GM18517 (cell line): Measurements from ENCODE around the gene CHTOP.
"Not testable (repeated sequence)": the region's sequence is repeated elsewhere in the genome, so short reads cannot be mapped to it uniquely, and the experiment has no call there.

ENCODE experiments used
- ATAC-seq: cut with Tn5 transposase; IDR thresholded peaks from one replicate; pipeline ENCODE4 v1.9.1; 2021; ENCODE audit warnings: mild to moderate bottlenecking, moderate library complexity; ENCODE audit not compliant: unreplicated experiment

The CHTOP gene

GRCh38 chr1:153631047-153632022 lies 2.5 kb upstream of the CHTOP start:
- ATAC-seq, result no peak

- no peak for ATAC-seq
Observed at GRCh38 chr1:153633161-153633753, 609 bp upstream of the CHTOP start.

DNA sequence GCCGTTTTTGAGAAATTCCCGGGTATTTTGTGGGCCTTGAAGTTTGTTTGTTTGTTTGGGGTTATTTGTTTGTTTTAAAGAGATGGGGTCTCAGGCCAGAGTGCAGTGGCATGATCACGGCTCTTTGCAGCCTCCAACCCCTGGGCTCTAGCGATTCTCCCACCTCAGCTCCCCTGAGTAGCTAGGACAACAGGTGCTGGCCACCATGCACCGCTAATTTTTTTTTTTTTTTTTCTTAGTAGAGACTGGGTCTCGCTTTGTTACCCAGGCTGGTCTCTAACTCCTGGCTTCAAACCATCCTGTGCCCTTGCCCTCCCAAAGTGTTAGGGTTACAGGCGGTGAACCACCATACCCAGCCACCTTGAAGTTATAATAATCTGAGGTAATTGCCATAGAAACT lies 2.0 kb downstream of the CHTOP start:
- ATAC-seq, result no peak

DNA sequence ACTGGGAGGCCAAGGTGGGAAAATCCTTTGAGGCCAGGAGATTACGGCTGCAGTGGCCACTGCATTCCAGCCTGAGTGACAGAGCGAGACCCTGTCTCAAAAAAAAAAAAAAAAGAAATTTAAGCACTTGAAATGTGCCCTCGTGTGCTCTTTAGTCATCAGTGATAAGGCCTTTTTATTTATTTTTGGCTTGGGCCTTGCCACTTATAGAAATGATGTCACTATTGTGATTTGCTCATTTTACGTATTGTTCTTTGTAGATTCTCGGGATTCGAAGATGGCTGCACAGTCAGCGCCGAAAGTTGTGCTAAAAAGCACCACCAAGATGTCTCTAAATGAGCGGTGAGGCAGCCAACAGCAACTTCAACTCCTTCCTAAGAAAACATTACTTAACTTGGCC lies 2.4 kb downstream of the CHTOP start:
- no peak for ATAC-seq

- no peak for ATAC-seq
Observed at GRCh38 chr1:153638261-153638660, 4.4 kb downstream of the CHTOP start.

DNA sequence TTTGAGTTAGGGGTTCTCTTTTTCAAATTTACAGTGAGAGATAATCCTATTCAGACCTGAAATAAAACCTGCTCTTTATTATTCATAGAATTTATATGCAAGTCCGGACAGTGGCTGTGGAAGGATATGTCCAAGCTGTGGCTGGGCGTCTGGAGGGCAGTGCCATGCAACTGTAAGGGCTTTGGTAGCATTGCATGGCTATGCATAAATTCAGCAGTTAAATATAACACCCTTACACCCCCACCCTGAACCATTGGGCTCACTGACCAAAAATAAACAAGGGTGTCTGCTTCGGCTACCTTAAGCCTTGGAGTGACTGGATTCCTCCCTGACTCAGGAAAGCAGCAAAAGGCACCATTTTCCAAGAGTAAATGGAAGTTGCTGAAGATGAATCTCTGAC lies 5.4 kb downstream of the CHTOP start:
- no peak for ATAC-seq

DNA sequence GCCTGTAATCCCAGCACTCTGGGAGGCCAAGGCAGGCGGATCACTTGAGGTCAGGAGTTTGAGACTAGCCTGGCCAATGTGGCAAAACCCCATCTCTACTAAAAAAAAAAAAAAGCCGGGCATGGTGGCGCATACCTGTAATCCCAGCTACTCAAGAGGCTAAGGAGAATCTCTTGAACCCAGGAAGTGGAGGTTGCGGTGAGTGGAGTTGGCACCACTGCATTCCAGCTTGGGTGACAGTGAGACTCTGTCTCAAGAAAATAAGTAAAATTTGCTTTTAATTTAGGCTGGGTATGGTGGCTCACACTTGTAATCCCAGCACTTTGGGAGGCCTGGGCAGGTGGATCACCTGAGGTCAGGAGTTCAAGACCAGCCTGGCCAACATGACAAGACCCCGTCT lies 6.3 kb downstream of the CHTOP start:
- not testable (repeated sequence) for ATAC-seq

GRCh38 chr1:153640861-153641260 lies 7.0 kb downstream of the CHTOP start:
- ATAC-seq, result no peak

DNA sequence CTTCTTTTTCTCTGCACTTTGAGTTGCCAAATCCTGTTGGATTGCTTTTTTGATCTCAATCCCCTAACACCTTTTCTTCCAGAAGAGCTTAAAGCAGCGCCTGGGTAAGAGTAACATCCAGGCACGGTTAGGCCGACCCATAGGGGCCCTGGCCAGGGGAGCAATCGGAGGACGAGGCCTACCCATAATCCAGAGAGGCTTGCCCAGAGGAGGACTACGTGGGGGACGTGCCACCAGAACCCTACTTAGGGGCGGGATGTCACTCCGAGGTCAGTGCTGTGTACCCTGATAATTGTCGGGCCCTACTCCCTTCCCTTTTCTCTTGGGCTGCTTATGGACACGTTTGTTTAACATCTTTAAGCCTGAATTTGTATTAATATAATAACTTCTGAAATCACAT lies 8.3 kb downstream of the CHTOP start:
- ATAC-seq, result no peak

DNA sequence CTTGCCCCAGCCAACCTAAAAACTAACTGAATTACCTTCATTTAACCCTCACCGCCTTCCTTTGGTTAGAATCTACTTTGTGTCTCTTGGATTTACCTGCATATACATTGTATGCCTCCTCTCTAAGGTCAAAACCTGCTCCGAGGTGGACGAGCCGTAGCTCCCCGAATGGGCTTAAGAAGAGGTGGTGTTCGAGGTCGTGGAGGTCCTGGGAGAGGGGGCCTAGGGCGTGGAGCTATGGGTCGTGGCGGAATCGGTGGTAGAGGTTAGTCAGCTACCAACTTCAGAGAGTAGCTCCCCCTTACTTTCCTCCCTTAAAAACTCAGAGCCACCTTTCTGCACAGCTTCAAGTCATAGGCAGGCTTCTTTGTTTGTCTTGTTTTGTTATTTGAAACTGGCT lies 9.2 kb downstream of the CHTOP start:
- no peak for ATAC-seq

DNA sequence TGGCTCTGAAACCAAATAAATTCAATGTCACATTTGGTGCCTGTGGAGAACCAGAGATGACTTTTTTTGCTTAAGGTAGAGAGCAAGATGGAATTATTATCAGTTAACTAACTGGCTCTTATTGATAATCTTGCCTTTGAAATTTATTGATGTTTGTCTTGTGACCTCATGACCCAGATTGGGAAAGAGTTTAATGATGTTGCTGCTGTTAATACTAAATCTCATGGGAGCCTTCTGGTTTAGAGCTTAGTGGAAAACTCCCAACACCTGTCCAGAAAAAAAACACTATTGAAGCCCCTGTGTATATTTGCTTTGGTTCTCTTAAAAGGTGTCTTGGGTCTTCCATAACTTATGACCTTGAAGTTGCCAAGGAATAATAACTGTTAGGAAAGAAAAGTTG lies 9.9 kb downstream of the CHTOP start:
- ATAC-seq, result no peak

DNA sequence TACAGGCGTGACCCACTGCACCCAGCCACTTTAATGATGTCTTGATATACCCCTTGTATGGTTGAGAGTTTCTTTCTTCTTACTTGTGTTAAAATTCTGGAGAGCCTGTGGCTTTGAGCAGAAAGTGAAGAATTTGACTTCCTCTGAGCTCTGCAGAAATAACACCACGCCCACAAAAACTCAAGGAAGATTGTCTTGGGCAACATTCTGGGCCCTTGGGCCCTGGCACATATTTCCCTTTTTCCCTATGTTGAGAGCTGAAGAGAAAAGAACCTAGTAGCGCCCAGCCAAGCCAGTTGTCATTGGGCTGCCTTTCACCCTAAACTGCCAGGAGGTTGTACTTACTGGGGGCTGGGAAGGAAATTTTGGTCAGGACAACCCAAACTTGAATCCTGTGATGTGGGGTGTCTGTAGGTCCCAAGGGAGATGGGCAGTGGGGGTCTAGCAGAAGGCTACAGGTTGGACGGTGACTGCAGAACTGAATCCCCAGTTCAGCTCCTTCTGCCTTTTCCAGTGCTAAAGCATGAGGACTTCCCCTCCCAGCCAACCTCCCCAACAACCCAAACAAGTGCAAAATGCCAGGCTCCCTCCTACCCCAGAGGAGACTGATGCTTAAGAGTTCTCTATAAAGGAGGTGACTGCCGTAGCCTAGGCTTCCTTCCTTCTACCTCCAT lies 12.9 kb downstream of the CHTOP start:
- ATAC-seq, result no peak

GRCh38 chr1:153647346-153647714 lies 13.5 kb downstream of the CHTOP start:
- ATAC-seq, result no peak

DNA sequence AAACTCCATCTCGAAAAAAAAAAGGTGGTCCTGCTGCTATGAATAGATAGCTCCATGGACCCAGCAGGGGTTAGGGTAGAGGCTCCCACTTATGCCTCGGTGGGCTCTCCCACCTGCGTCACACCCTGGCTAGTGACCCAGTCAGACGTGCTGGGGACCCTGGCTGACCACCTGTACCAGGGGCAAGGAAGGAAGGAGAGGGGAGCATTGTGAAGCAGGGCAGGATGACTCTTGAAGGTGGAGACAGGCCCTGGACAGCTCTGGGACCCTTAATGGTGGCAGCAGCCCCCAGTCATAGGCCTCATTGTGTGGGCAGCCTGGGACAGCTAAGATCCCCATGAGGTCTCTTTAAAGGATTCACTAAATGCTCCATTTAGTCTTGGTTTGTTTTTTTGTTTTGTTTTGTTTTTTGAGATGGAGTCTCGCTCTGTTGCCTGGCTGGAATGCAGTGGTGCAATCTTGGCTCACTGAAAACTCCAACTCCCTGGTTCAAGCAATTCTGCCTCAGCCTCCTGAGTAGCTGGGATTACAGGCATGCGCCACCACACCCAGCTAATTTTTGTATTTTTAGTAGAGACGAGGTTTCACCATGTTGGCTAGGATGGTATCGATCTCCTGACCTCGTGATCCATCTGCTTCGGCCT lies 14.3 kb downstream of the CHTOP start:
- ATAC-seq, result no peak

- ATAC-seq, result no peak
Observed at GRCh38 chr1:153649137-153649862, 15.4 kb downstream of the CHTOP start.

GRCh38 chr1:153649863-153650235 lies 16.0 kb downstream of the CHTOP start:
- ATAC-seq, result no peak

GRCh38 chr1:153651771-153652170 lies 17.9 kb downstream of the CHTOP start:
- ATAC-seq, result no peak

DNA sequence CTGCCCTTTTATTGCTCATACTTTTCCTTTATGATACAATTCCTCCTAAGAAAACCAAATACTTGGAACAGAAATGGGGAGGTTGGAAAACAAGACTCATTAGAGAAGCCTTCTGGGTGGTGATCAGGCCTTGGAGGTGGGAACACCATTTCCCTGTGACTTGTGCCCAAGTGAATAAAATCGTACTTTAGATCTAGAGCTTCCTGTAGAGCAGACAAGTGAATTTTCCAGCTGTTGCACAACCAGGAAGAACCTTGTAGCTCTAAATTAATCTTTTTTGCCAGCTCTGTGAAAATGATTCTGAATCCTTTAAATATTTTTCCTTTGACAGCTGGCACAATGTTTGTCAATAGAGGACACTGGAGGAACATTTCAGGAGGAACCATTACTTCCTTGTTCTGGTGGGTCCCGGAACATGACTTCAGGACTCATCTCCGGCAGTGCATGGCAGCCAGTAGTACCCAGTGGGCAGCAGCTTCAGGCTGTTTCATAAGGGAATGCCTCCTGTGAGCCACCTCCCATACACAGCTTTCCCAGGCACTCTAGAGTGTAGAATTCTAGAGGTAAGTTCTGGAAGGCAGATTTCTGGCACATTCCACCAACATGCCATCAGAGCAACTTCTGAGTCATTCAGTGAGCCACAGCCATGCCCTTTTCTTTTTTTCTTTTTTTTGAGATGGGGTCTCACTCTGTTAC lies 19.1 kb downstream of the CHTOP start:
- ATAC-seq, result no peak

DNA sequence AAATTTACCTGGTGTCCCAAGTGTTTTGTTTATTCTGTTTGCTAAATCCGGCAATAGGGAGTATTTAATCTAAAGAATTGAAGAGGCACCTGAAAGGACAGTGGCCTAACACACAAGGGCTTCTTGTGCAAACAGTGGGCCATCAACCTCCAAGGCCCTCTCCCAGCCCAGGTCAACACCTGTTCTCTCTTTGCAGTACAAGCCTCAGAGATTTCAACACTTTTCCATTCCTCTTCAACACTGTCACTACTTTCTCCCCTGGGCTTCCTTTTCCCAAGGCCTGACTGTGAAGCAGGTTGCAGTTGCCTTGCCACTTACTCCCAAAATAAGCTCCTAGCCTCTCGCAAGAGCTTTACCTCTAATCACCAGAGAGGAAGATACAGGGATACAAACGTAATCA lies 21.5 kb downstream of the CHTOP start:
- no peak for ATAC-seq
